K562 (cell line): Measurements from ENCODE around the gene CRHR2. TPM values are rescaled to one million over a fixed set of nuclear protein-coding genes. Genes with fewer than 3 reads are reported as not detected.
A peak's percentile ranks its signal among the peaks of the same experiment; 100 is the strongest.

ENCODE experiments used
- CC2D1A ChIP-seq: fragments of 450-650 bp; IDR thresholded peaks from 2 replicates; pipeline ENCODE4 v1.6.1; 2017; ENCODE audit warnings: mild to moderate bottlenecking
- E2F5 ChIP-seq: sonication (generic); formaldehyde crosslinking; IDR thresholded peaks from 2 replicates; pipeline ENCODE4 v1.8.0; 2022; ENCODE audit warnings: mild to moderate bottlenecking, missing genetic modification reagents
- ELF4 ChIP-seq: fragments of 450-650 bp; formaldehyde crosslinking; IDR thresholded peaks from 2 replicates; pipeline ENCODE4 v1.4.0; 2022; ENCODE audit warnings: missing genetic modification characterization
- FIP1L1 ChIP-seq: fragments of 200-400 bp; formaldehyde crosslinking; IDR thresholded peaks from 2 replicates; pipeline ENCODE4 v1.6.1; 2018; ENCODE audit warnings: mild to moderate bottlenecking, low read depth, low read length; ENCODE audit not compliant: poor library complexity, severe bottlenecking
- FOXM1 ChIP-seq, 2 experiments: fragments of 450-650 bp in 1 of 2; sonication (generic) in 1 of 2; formaldehyde crosslinking in 1 of 2; IDR thresholded peaks; 2 replicates each; pipeline versions ENCODE4 v1.6.1 to v1.9.0; 2017 to 2022; ENCODE audit warnings: low read depth in 2 of 2, mild to moderate bottlenecking in 2 of 2, missing genetic modification reagents in 1 of 2, moderate library complexity in 1 of 2
- HNRNPLL ChIP-seq: fragments of 200-400 bp; formaldehyde crosslinking; IDR thresholded peaks from 2 replicates; pipeline ENCODE4 v1.6.1; 2017; ENCODE audit warnings: low read length, low read depth, mild to moderate bottlenecking; ENCODE audit not compliant: poor library complexity, severe bottlenecking
- LARP7 ChIP-seq: fragments of 450-650 bp; IDR thresholded peaks from 2 replicates; pipeline ENCODE4 v1.6.1; 2016
- PHTF2 ChIP-seq: fragments of 250-450 bp; sonication (Bioruptor Pico); IDR thresholded peaks from 2 replicates; pipeline ENCODE4 v1.5.0; 2021; ENCODE audit warnings: mild to moderate bottlenecking
- ZBTB17 ChIP-seq: fragments of 450-650 bp; formaldehyde crosslinking; IDR thresholded peaks from 2 replicates; pipeline ENCODE4 v1.4.0; 2020; ENCODE audit warnings: mild to moderate bottlenecking
- ZNF561 ChIP-seq: fragments of 450-650 bp; formaldehyde crosslinking; conservative IDR thresholded peaks from 2 replicates; pipeline ENCODE4 v1.4.0; 2020; ENCODE audit warnings: mild to moderate bottlenecking, moderate library complexity
- ZNF586 ChIP-seq: fragments of 450-650 bp; formaldehyde crosslinking; conservative IDR thresholded peaks from 2 replicates; pipeline ENCODE4 v1.4.0; 2020; ENCODE audit warnings: mild to moderate bottlenecking, moderate library complexity
- ZNF696 ChIP-seq: fragments of 250-450 bp; sonication (Bioruptor Pico); conservative IDR thresholded peaks from 2 replicates; pipeline ENCODE4 v1.4.0; 2020; ENCODE audit warnings: mild to moderate bottlenecking, moderate library complexity
- polyA plus RNA-seq, 8 experiments: library from polyadenylated mRNA; depleted of rRNA in 4 of 8; stranded (reverse) in 5 of 8; unstranded in 3 of 8; fragments of >200 nt; fragmentation: Nextera tagmentation in 2 of 8; fragmentation: Illumina TruSeq in 1 of 8; extraction: Ambion mirVana in 2 of 8; extraction: Trizol in 1 of 8; gene quantifications; 2 replicates each; pipeline versions ENCODE4 v1.2.1 to v1.2.3, GENCODE V29; 2011 to 2014; ENCODE audit warnings: inconsistent platforms in 1 of 8, missing spikeins in 1 of 8
- total RNA-seq, 7 experiments: library from RNA; depleted of rRNA in 6 of 7; stranded (reverse); fragments of >200 nt in 6 of 7; fragmentation: Illumina TruSeq in 2 of 7; extraction: Trizol in 2 of 7; gene quantifications; 2 replicates each; pipeline versions ENCODE4 v1.2.1 to v1.2.3, GENCODE V29; 2011 to 2021; ENCODE audit warnings: low replicate concordance in 1 of 7
- TF ChIP-seq, protein P1 (sequence below): fragments of 450-650 bp; IDR thresholded peaks from 2 replicates; pipeline ENCODE4 v1.6.1; 2018; ENCODE audit not compliant: partially characterized antibody
- TF ChIP-seq, protein P2 (sequence below): IDR thresholded peaks from 2 replicates; pipeline ENCODE4 v1.6.1; 2016; ENCODE audit warnings: missing genetic modification characterization, missing compliant biosample characterization
- TF ChIP-seq, protein P3 (sequence below): fragments of 450-650 bp; formaldehyde crosslinking; conservative IDR thresholded peaks from 2 replicates; pipeline ENCODE4 v1.4.0; 2022; ENCODE audit warnings: mild to moderate bottlenecking, missing genetic modification characterization
- TF ChIP-seq, protein P4 (sequence below): fragments of 450-650 bp; IDR thresholded peaks from 2 replicates; pipeline ENCODE4 v1.6.1; 2017; ENCODE audit warnings: mild to moderate bottlenecking, moderate library complexity
- TF ChIP-seq, protein P5 (sequence below): fragments of 450-650 bp; formaldehyde crosslinking; IDR thresholded peaks from 2 replicates; pipeline ENCODE4 v1.4.0; 2020; ENCODE audit warnings: mild to moderate bottlenecking

The CRHR2 gene
- total and polyA plus RNA-seq, 9 of the 15 experiments (the other 6 are each of a cell fraction or from before 2014, with no cell fraction given): not detected

DNA sequence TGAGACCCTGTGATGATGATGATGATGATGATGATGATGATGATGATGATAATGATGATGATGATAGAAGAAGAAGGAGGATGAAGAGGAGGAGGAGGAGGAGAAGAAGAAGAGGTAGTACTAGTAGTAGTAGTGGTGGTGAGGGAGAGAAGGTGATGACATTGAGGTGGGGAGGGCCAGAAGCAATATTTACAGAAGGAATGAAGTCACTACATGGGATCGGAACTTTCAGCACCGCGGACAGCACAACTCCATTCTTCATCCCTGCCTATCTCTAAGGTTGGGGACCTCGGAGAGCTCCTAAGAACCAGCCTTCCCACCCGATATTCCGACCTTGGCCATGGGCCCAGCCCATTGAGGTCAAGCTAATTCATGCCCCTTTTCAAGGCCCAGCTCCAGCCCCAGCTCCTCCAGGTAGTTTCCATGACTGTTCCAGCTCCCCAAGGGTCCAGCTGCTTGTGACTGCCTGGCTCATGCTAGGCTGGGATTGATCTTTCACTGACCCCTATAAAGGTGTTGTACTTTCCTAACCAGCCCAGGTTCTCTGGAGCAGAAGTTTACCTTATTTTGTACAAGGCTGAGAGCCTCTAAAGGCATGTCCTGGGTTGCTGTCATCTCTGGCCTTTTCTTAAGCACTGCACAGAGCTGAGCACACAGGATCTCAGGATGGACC is 10.3 kb downstream of the CRHR2 start (continued):
- no peak for TF ChIP-seq FOXM1 (IDR thresholded peaks at IDR 0.05; ENCODE audit: low read depth)
- TF ChIP-seq FOXM1 (CRISPR knock-in tag; IDR thresholded peaks at IDR 0.05; ENCODE audit: low read depth): no peak
- TF ChIP-seq ZBTB17 (CRISPR knock-in tag): peak; percentile 51; the same call in 1 of the 2 replicates
- no peak for TF ChIP-seq FIP1L1
- TF ChIP-seq, protein P1, sequence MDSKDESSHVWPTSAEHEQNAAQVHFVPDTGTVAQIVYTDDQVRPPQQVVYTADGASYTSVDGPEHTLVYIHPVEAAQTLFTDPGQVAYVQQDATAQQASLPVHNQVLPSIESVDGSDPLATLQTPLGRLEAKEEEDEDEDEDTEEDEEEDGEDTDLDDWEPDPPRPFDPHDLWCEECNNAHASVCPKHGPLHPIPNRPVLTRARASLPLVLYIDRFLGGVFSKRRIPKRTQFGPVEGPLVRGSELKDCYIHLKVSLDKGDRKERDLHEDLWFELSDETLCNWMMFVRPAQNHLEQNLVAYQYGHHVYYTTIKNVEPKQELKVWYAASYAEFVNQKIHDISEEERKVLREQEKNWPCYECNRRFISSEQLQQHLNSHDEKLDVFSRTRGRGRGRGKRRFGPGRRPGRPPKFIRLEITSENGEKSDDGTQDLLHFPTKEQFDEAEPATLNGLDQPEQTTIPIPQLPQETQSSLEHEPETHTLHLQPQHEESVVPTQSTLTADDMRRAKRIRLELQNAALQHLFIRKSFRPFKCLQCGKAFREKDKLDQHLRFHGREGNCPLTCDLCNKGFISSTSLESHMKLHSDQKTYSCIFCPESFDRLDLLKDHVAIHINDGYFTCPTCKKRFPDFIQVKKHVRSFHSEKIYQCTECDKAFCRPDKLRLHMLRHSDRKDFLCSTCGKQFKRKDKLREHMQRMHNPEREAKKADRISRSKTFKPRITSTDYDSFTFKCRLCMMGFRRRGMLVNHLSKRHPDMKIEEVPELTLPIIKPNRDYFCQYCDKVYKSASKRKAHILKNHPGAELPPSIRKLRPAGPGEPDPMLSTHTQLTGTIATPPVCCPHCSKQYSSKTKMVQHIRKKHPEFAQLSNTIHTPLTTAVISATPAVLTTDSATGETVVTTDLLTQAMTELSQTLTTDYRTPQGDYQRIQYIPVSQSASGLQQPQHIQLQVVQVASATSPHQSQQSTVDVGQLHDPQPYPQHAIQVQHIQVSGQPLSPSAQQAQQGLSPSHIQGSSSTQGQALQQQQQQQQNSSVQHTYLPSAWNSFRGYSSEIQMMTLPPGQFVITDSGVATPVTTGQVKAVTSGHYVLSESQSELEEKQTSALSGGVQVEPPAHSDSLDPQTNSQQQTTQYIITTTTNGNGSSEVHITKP: no peak
- TF ChIP-seq, protein P2, sequence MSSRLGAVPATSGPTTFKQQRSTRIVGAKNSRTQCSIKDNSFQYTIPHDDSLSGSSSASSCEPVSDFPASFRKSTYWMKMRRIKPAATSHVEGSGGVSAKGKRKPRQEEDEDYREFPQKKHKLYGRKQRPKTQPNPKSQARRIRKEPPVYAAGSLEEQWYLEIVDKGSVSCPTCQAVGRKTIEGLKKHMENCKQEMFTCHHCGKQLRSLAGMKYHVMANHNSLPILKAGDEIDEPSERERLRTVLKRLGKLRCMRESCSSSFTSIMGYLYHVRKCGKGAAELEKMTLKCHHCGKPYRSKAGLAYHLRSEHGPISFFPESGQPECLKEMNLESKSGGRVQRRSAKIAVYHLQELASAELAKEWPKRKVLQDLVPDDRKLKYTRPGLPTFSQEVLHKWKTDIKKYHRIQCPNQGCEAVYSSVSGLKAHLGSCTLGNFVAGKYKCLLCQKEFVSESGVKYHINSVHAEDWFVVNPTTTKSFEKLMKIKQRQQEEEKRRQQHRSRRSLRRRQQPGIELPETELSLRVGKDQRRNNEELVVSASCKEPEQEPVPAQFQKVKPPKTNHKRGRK (tag): no peak
- 0 out of 2 replicates have a peak, but pooled peaks have one; percentile 38 for TF ChIP-seq ELF4 (CRISPR knock-in tag)
- TF ChIP-seq PHTF2 (CRISPR knock-in tag): no peak
- no peak for TF ChIP-seq ZNF696 (CRISPR knock-in tag)
- TF ChIP-seq ZNF561 (CRISPR knock-in tag): no peak
- peak; percentile 97 for TF ChIP-seq E2F5 (CRISPR knock-in tag)
- TF ChIP-seq, protein P3, sequence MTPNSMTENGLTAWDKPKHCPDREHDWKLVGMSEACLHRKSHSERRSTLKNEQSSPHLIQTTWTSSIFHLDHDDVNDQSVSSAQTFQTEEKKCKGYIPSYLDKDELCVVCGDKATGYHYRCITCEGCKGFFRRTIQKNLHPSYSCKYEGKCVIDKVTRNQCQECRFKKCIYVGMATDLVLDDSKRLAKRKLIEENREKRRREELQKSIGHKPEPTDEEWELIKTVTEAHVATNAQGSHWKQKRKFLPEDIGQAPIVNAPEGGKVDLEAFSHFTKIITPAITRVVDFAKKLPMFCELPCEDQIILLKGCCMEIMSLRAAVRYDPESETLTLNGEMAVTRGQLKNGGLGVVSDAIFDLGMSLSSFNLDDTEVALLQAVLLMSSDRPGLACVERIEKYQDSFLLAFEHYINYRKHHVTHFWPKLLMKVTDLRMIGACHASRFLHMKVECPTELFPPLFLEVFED (CRISPR knock-in tag): peak; percentile 83; the same call in 1 of the 2 replicates
- TF ChIP-seq LARP7: no peak
- TF ChIP-seq HNRNPLL: no peak
- no peak for TF ChIP-seq CC2D1A
- TF ChIP-seq, protein P4, sequence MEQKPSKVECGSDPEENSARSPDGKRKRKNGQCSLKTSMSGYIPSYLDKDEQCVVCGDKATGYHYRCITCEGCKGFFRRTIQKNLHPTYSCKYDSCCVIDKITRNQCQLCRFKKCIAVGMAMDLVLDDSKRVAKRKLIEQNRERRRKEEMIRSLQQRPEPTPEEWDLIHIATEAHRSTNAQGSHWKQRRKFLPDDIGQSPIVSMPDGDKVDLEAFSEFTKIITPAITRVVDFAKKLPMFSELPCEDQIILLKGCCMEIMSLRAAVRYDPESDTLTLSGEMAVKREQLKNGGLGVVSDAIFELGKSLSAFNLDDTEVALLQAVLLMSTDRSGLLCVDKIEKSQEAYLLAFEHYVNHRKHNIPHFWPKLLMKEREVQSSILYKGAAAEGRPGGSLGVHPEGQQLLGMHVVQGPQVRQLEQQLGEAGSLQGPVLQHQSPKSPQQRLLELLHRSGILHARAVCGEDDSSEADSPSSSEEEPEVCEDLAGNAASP: no peak
- no peak for TF ChIP-seq ZNF586 (CRISPR knock-in tag)
- TF ChIP-seq, protein P5, sequence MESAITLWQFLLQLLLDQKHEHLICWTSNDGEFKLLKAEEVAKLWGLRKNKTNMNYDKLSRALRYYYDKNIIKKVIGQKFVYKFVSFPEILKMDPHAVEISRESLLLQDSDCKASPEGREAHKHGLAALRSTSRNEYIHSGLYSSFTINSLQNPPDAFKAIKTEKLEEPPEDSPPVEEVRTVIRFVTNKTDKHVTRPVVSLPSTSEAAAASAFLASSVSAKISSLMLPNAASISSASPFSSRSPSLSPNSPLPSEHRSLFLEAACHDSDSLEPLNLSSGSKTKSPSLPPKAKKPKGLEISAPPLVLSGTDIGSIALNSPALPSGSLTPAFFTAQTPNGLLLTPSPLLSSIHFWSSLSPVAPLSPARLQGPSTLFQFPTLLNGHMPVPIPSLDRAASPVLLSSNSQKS (CRISPR knock-in tag): no peak
